Kidney glomerular epithelial cell (primary cell): ENCODE data around the gene P3H2.

Experiments
- DNase-seq: peaks from one replicate; lab custom pipeline; 2025; lab: John Stamatoyannopoulos, UW

Gene P3H2

DNA sequence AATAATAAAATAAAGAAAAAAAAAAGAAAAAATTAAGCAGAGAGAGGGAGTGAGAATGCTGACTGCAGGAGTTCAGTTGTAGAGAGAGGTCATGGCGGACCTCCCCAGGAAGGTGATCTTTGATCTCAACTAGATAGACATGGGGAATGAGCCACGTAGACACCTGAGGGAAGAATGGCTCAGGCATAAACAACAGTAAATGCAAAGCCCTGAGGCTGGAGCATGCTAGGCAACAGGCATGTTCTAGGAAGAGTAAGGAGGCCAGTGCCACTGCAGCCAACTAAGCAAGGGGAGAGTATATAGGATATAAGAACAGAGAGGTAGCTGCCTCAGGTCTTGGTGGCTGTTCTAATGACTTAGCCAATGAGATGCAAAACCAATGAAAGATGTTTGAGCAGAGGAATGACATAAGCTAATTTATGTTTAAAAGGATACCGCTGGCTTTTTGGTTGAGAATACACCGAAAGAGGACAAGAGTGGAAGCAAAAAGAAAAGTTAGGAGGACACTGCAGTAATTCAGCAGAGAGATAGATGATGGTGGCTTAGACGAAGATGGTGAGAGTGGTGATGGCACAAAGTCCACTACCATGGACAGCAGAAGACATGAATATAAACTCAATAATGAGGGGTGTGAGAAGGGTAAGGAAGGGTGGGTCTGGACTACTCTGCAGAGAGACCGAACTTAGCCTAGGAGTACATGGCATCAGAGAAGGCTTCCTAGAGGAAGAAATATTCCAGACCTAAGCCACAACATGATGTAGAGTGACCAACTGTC is 174.6 kb downstream of the P3H2 start:
- no peak for DNase-seq

DNA sequence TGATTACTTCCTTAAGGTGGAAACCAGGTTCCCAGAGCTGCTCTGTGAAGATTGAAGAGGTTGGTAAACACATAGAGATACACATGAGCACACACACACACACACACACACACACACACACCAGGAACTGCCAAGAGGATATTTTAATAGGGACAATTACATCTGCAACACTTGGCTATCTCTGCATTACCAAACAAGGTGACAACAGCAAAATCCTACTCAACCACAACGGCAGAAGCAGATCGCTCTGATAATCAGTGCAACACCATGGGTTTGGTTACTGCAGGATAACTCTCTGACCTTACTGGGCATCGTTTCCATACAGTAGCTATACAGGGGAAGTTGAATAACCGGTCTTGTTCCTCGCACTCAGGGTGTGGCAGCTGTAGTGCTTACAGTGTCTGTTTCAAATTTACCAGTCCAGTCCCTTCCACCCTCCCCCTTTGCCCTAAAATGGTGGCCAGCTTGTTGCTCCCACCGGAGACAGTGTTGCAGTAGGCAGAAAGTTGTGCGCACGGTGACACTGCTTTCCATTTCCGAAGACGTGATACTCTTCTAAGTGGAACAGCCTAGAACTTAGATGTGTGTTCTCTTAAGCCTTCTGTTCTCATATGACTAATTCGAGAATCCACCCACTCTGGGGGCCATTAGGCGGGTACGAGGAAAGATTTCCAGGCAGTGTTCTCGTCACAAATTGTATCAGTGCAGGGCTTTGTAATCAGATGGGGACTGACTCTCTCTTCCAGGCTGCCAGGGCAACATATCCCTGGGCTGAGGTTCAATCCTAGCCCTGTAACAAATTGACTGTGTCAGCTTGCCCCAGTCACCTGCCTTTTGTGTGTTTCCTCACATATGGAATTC is 176.2 kb downstream of the P3H2 start:
- no peak for DNase-seq

GRCh38 chr3:189942948-189943347 is 177.7 kb downstream of the P3H2 start:
- no peak for DNase-seq

DNA sequence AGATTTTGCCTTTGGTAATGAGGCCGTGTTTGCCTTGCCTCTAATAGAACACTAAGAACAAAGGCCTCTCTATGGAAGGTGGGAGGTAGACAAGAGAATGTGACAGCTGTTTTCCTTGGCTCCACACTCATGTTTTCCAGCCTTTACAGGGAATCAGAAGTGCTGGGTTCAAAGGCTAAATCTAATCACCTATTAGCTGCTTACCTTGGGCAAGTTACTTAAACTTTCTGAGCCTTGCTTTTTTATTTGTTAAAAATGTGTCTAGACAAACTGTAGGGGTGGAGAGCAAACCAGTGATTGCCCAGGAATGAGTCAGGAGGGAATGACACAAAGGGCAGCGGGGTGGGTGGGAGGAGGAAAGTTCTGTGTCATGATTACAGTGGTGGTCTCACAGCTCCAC is 179.0 kb downstream of the P3H2 start:
- peak; percentile 88 for DNase-seq

DNA sequence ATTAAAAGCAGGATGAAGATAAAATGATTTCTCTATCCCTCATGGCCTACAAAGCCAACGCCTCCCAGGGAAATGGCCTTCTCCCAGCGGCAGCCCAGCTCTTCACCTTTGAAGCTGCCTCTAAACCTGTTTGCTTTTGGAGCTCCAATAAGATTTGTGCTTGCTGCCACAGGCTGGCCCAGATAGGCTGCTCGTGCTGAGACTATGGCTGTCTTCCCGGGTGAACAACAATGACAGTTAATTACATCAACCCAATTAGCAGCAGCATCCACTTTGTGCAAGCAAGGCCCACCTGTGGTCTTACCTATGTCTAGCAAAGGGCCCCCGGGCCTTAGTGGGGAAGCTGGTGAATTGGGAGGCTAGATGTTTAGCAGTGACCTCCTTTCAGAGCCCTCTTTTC is 179.6 kb downstream of the P3H2 start:
- no peak for DNase-seq

DNA sequence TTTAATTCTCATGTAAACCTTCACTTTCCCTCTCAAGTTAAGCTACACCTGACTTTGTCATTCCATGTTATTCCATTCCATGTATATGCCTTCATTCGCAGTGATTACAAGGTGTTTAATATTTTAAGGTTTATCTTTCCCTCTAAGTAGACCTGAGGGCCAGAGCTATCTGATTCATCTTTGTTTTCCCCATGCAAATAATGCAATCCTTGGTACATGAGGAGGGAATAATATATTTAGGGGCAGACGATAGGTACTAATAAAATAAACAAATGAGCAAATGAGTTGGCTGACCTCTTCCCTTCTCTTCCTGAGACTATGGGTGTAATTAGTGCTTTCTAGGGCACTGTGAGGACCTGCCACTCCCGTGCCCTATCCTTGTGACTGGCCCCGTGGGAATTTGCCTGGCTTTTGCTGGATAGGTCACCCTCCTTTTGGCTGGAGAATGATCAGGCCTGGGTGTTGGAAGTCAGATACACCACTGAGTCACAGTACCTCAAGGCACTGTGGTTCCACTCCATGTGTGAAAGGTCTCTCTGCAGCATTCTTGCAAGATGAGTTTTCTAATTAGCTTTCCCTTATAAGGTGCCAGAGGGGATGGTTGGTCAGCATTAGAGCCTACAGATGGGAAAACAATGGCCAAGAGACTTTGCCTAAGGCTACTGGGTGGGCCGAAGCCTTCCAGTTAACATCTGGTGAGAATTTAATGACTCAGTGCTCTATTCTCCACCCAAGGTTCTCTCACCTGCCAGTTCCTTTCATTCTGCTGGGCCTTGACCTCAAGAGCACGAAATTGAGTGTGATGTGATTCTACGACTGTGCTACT is 183.2 kb downstream of the P3H2 start:
- DNase-seq = peak; percentile 99

DNA sequence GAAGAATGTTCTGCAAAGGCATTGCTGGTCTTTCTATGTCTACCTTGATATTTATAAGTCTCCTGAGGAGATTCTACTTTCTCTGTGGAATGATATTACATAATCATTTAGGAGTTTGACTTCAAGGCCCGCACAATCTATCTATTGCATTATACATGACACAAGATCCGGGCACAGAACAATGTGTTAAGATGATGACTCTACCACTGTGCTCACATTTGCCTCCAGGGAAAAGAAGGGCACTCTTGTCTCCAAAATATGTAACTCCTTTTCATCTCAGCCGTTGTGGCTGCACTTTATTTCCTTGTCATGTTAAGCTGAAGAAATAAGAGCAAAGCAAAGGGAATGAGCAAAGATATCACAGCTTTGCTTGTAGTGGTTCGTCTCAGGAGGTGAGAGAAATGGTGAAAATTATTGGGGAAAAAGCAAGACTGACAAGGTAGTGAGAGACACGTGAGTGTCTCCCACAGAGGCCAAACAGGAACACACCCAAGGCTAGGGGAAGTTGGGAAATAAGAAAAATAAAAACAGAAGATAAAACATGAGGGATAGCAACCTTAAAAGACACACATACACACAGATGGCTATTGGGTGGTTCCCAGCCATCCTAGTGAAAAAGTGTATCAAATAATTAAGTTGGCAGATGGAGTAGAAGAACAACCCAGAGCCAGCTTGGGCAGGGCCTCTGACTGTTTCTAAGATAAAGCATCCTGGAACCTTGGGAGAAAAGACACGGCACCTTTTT is 184.3 kb downstream of the P3H2 start:
- DNase-seq = no peak

DNA sequence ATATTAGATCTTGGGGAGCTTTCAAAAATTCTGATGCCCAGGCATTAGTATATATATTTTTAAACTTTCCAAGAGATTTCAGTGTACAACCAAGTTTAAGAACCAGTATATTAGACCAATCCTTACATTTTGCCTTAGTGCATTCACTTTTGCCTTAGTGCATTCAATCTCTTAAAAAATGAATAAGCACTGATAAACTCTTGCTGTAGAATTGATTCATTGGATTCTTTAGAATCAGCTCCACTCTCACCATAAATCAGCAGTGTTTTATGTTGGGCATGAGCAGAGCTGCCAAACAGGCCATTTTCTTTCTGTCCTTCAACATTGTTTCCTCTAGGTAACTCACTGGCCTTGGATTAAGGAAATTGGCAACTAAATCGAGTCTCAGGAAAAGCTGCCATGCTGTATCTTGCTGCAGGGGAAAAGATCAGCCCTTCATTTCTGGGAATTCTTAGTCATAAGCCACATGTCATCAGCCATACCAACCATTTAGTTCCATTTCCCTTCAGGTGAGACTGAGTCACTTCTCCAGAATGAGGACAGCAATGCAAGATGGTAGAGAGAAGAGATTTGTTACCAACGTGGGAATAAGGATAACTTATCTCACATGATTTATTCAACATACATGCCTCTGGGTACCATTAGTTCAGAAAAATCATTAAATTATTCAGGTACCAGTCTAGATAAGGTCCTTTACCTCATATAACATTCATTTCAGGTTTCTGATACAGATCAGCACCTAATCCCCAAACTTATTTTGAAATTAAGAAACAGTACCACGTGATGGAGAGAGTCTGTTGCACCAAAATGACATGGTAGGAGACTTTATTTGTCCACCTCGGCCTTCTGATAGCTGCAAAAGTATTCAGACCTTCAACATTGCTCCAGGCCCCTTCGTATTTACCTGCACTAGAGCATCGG is 192.5 kb downstream of the P3H2 start:
- DNase-seq = no peak

DNA sequence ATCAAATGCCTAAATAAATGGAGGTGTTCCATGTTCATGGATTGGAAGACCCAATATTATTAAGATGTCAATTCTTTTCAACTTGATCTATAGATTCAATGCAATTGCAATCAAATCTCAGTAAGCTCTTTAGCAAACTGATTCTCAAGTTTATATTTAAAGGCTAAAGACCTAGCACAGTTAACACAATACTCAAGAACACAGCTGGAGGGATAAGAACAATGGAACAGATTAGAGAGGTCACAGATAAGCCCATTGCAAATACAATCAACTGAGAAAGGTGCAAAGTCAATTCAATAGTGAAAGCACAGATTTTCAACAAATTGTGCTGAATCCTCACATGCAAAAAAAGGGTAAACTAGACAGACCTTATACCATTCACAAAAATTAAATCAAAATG is 198.9 kb downstream of the P3H2 start:
- no peak for DNase-seq

DNA sequence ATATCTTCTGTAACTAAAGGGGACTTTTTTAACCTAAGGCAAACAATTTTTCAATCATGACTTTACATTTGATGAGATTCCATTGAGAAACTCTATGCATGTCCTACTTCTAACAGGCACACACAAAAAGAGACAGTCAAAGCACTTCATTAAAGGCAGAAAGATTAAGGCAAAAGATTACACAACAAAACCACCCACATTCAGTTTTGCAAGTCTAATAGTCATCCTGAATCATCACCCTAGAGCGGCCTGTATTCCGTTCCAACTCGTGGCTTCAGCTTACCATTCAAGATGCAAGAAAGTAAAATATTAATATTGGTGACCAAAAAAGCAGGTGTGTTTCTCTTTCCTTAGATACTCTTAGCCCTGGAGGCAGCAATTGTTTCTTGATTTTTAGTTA is 205.9 kb downstream of the P3H2 start:
- DNase-seq = peak; percentile 88

DNA sequence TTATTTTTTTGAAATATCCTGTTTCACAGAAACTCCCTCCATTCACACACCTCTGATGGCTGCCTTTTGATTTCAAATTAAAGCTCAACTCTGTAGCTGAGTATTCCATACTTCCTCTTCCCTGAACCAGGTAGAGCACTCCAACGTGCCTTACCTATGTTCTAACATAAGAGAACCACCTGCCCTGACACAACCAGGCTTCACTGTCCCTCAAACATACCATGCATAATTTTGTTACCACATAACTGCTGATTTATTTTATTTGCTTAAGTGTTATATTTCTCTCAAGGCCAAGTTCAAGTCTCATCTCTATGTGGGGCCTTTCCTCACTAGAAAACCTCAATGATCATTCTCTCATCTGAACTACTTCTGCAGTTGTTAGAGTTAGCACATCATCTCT is 209.7 kb downstream of the P3H2 start:
- DNase-seq = no peak

DNA sequence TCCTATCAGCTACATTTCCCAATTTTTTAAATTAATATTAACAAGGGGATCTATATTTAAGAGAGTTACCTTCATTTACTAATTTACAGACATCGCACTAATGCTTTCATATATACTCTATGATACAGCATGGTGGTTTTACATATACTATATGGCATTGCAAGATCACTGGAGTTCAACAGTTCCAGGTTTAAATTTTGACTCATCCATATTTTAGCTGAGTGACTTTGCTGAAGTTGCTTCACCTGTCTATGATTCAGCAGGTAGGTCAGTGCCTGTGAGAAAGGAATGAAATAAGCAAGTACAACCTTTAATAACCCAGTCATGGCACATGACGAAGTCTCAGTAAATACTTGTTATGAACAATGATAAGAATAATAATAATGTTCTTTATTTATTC is 211.1 kb downstream of the P3H2 start:
- DNase-seq = no peak

- DNase-seq = no peak
Measured at GRCh38 chr3:189909139-189909538, 211.6 kb downstream of the P3H2 start.

GRCh38 chr3:189908646-189909045 is 212.1 kb downstream of the P3H2 start:
- peak; percentile 57 for DNase-seq

GRCh38 chr3:189907803-189908202 is 212.9 kb downstream of the P3H2 start:
- no peak for DNase-seq
